HepG2 (cell line): ENCODE data around the gene TAF9B. TPM values are rescaled to one million over a fixed set of nuclear protein-coding genes. Genes with fewer than 3 reads are reported as not detected.
A peak's percentile ranks its signal among the peaks of the same experiment; 100 is the strongest.

Experiments
- ATF3 ChIP-seq: sonication (generic); formaldehyde crosslinking; IDR thresholded peaks from 2 replicates; pipeline ENCODE4 v1.4.0; 2020; ENCODE audit warnings: missing genetic modification reagents
- ISX ChIP-seq: sonication (generic); formaldehyde crosslinking; conservative IDR thresholded peaks from 2 replicates; pipeline ENCODE4 v1.5.0; 2020; ENCODE audit warnings: missing genetic modification reagents
- MYPOP ChIP-seq: sonication (generic); formaldehyde crosslinking; IDR thresholded peaks from 2 replicates; pipeline ENCODE4 v1.8.1; 2023; ENCODE audit warnings: mild to moderate bottlenecking, moderate library complexity, missing genetic modification reagents
- REPIN1 ChIP-seq: sonication (generic); formaldehyde crosslinking; IDR thresholded peaks from 2 replicates; pipeline ENCODE4 v1.8.0; 2022; ENCODE audit warnings: missing genetic modification reagents, low read depth, mild to moderate bottlenecking, borderline replicate concordance
- TRIM22 ChIP-seq: fragments of 450-650 bp; IDR thresholded peaks from 2 replicates; pipeline ENCODE4 v1.6.1; 2017
- XRCC5 ChIP-seq: fragments of 200-400 bp; formaldehyde crosslinking; optimal IDR thresholded peaks from 2 replicates; pipeline ENCODE3; 2017; ENCODE audit warnings: mild to moderate bottlenecking, low read length
- ZBTB40 ChIP-seq, 2 experiments: fragments of 450-650 bp in 1 of 2; sonication (generic) in 1 of 2; formaldehyde crosslinking in 1 of 2; IDR thresholded peaks; 2 replicates each; pipeline versions ENCODE4 v1.6.1 to v1.8.0; 2016 to 2022; ENCODE audit warnings: antibody characterized with exemption in 1 of 2, mild to moderate bottlenecking in 1 of 2, missing genetic modification reagents in 1 of 2
- ZNF276 ChIP-seq: sonication (generic); formaldehyde crosslinking; IDR thresholded peaks from 2 replicates; pipeline ENCODE4 v1.4.0; 2020; ENCODE audit warnings: mild to moderate bottlenecking, low read depth, missing genetic modification reagents
- ZNF747 ChIP-seq: sonication (generic); formaldehyde crosslinking; IDR thresholded peaks from 2 replicates; pipeline ENCODE4 v1.8.1; 2023; ENCODE audit warnings: missing genetic modification reagents, mild to moderate bottlenecking, borderline replicate concordance
- ZXDC ChIP-seq: sonication (generic); formaldehyde crosslinking; IDR thresholded peaks from 2 replicates; pipeline ENCODE4 v1.5.0; 2020; ENCODE audit warnings: mild to moderate bottlenecking, missing genetic modification reagents
- polyA plus RNA-seq, 8 experiments: library from polyadenylated mRNA; depleted of rRNA in 3 of 8; stranded (reverse) in 7 of 8; unstranded in 1 of 8; fragments of >200 nt; fragmentation: Illumina TruSeq in 4 of 8; extraction: Trizol in 4 of 8; gene quantifications; 2 replicates each; pipeline versions ENCODE4 v1.2.1 to v1.2.3, GENCODE V29; 2011 to 2016; ENCODE audit warnings: low read depth in 4 of 8, missing spikeins in 1 of 8, mixed read lengths in 1 of 8; ENCODE audit not compliant: insufficient read depth in 1 of 8
- total RNA-seq, 5 experiments: library from RNA; depleted of rRNA; stranded (reverse); fragments of >200 nt; fragmentation: Illumina TruSeq; extraction: Trizol; gene quantifications; 2 replicates each; pipeline ENCODE4 v1.2.3, GENCODE V29; 2016; ENCODE audit warnings: low read depth in 1 of 5

The TAF9B gene
- total and polyA plus RNA-seq, 2 of the 13 experiments (the other 11 are each of a cell fraction or from before 2014, with no cell fraction given): 10.8 to 15.2 TPM

- 0 out of 2 replicates have a peak, but pooled peaks have one; percentile 59 for TF ChIP-seq ZXDC (CRISPR knock-in tag)
- no peak for TF ChIP-seq XRCC5
- peak; percentile 72; the same call in 1 of the 2 replicates for TF ChIP-seq ZNF747 (CRISPR knock-in tag)
- TF ChIP-seq ZNF276 (CRISPR knock-in tag): no peak
- TF ChIP-seq ATF3: no peak
- TF ChIP-seq REPIN1 (CRISPR knock-in tag): peak; percentile 57; the same call in 1 of the 2 replicates
- TF ChIP-seq MYPOP: peak; percentile 95
- no peak for TF ChIP-seq ZBTB40 (IDR thresholded peaks at IDR 0.05)
- TF ChIP-seq ZBTB40 (CRISPR knock-in tag; IDR thresholded peaks at IDR 0.05): peak; percentile 65; the same call in 1 of the 2 replicates
- TF ChIP-seq TRIM22: no peak
- no peak for TF ChIP-seq ISX (CRISPR knock-in tag)
These were observed 35.6 kb downstream of the TAF9B start, which contains the start of gene PGK1 (continued) for GRCh38 chrX:78103623-78104446.
